Measurements from ENCODE around the gene SPI1.

SPI1 gene

GRCh38 chr11:47388697-47389576 lies 10.6 kb upstream of the SPI1 start:
- DNase-seq (ENCODE audit: low read depth in 2 of 2), result no peak

- no peak for DNase-seq (ENCODE audit: low read depth in 2 of 2)
Measured at GRCh38 chr11:47387944-47388696, 9.8 kb upstream of the SPI1 start.

- no peak for DNase-seq (ENCODE audit: low read depth in 2 of 2)
Measured at GRCh38 chr11:47384498-47384897, 6.2 kb upstream of the SPI1 start.

- no peak for DNase-seq (ENCODE audit: low read depth in 2 of 2)
Measured at GRCh38 chr11:47383071-47383470, 4.7 kb upstream of the SPI1 start.

- no peak for DNase-seq (ENCODE audit: low read depth in 2 of 2)
Measured at GRCh38 chr11:47380078-47380477, 1.7 kb upstream of the SPI1 start.

- no peak for DNase-seq (ENCODE audit: low read depth in 2 of 2)
Measured at GRCh38 chr11:47379317-47379716, 970 bp upstream of the SPI1 start.

GRCh38 chr11:47378836-47379170 lies 456 bp upstream of the SPI1 start:
- no peak for DNase-seq (ENCODE audit: low read depth in 2 of 2)

GRCh38 chr11:47377571-47378009 lies 757 bp downstream of the SPI1 start:
- DNase-seq (ENCODE audit: low read depth in 2 of 2), result no peak

GRCh38 chr11:47376525-47377371 lies 1.6 kb downstream of the SPI1 start:
- no peak for DNase-seq (ENCODE audit: low read depth in 2 of 2)

GRCh38 chr11:47376107-47376524 lies 2.2 kb downstream of the SPI1 start:
- no peak for DNase-seq (ENCODE audit: low read depth in 2 of 2)

GRCh38 chr11:47375546-47376085 lies 2.7 kb downstream of the SPI1 start:
- DNase-seq (ENCODE audit: low read depth in 2 of 2), result no peak

- no peak for DNase-seq (ENCODE audit: low read depth in 2 of 2)
Measured at GRCh38 chr11:47375020-47375419, 3.3 kb downstream of the SPI1 start.

GRCh38 chr11:47374720-47375019 lies 3.7 kb downstream of the SPI1 start:
- no peak for DNase-seq (ENCODE audit: low read depth in 2 of 2)

GRCh38 chr11:47373876-47374719 lies 4.2 kb downstream of the SPI1 start:
- peak; percentile 80 to 86 for DNase-seq (ENCODE audit: low read depth in 2 of 2)

GRCh38 chr11:47372422-47372821 lies 5.9 kb downstream of the SPI1 start:
- no peak for DNase-seq (ENCODE audit: low read depth in 2 of 2)

- DNase-seq (ENCODE audit: low read depth in 2 of 2), result no peak
Measured at GRCh38 chr11:47369676-47370075, 8.7 kb downstream of the SPI1 start.

GRCh38 chr11:47366020-47366490 lies 12.3 kb downstream of the SPI1 start:
- DNase-seq (ENCODE audit: low read depth in 2 of 2), result no peak

- no peak for DNase-seq (ENCODE audit: low read depth in 2 of 2)
Measured at GRCh38 chr11:47361419-47361818, 16.9 kb downstream of the SPI1 start.

GRCh38 chr11:47360341-47360740 lies 18.0 kb downstream of the SPI1 start:
- DNase-seq (ENCODE audit: low read depth in 2 of 2), result no peak

- DNase-seq (ENCODE audit: low read depth in 2 of 2), result no peak
Measured at GRCh38 chr11:47359586-47359985, 18.8 kb downstream of the SPI1 start.

GRCh38 chr11:47359162-47359561 lies 19.2 kb downstream of the SPI1 start:
- no peak for DNase-seq (ENCODE audit: low read depth in 2 of 2)
